Mucosa of rectum (tissue), 2 donors: Measurements from ENCODE around the gene HMX1.

ENCODE experiments used
- H3K27ac ChIP-seq, 2 donors: one replicate each; pipeline ENCODE4 v1.7.0; 2013; ENCODE audit warnings: inconsistent platforms in 2 of 2, low read depth in 2 of 2, low read length in 2 of 2
- H3K27me3 ChIP-seq, 2 donors: one replicate each; pipeline ENCODE4 v1.7.0; 2013; ENCODE audit warnings: low read length in 2 of 2; ENCODE audit not compliant: control insufficient read depth in 2 of 2, insufficient read depth in 2 of 2
- H3K36me3 ChIP-seq, 2 donors: one replicate each; pipeline ENCODE4 v1.7.0; 2013; ENCODE audit warnings: low read length in 2 of 2; ENCODE audit not compliant: control insufficient read depth in 2 of 2, insufficient read depth in 2 of 2
- H3K4me1 ChIP-seq, 2 donors: one replicate each; pipeline ENCODE4 v1.7.0; 2013; ENCODE audit warnings: low read length in 2 of 2, mild to moderate bottlenecking in 1 of 2; ENCODE audit not compliant: control insufficient read depth in 2 of 2, insufficient read depth in 2 of 2
- H3K4me3 ChIP-seq, 2 donors: one replicate each; pipeline ENCODE4 v1.7.0; 2013; ENCODE audit warnings: low read length in 2 of 2
- H3K9ac ChIP-seq, 2 donors: one replicate each; pipeline ENCODE4 v1.7.0; 2013; ENCODE audit warnings: low read length in 2 of 2, low read depth in 1 of 2, mild to moderate bottlenecking in 1 of 2
- H3K9me3 ChIP-seq, 2 donors: one replicate each; pipeline ENCODE4 v1.7.0; 2013; ENCODE audit warnings: low read length in 2 of 2; ENCODE audit not compliant: control insufficient read depth in 2 of 2
- donor health status: healthy.
- donor health status: Normal muscosa, but diverticular disease.

HMX1 gene

GRCh38 chr4:8868321-8869001, 3.2 kb downstream of the HMX1 start:
- H3K4me3 ChIP-seq, result no peak overlapping the region
- H3K36me3 ChIP-seq, result no peaks in the 10 kb centered on the region
- H3K27me3 ChIP-seq, result peaks cover 47 to 59% of the 10 kb centered on the region in 2 donors
- H3K9ac ChIP-seq, result no peak overlapping the region
- H3K4me1 ChIP-seq, result no peaks in the 10 kb centered on the region
- H3K9me3 ChIP-seq, result no peaks in the 10 kb centered on the region
- no peak overlapping the region for H3K27ac ChIP-seq

- H3K27me3 ChIP-seq, result peaks cover 49 to 59% of the 10 kb centered on the region in 2 donors
- H3K36me3 ChIP-seq, result no peaks in the 10 kb centered on the region
- H3K4me3 ChIP-seq, result no peak overlapping the region
- H3K9ac ChIP-seq, result no peak overlapping the region
- no peak overlapping the region for H3K27ac ChIP-seq
- no peaks in the 10 kb centered on the region for H3K4me1 ChIP-seq
- H3K9me3 ChIP-seq, result no peaks in the 10 kb centered on the region
These were observed 3.9 kb downstream of the HMX1 start for GRCh38 chr4:8867624-8868320.

- Histone ChIP-seq H3K4me1 (no peaks in the 10 kb centered on the region), H3K9ac (no peak overlapping the region), H3K27ac (no peak overlapping the region), H3K9me3 (no peaks in the 10 kb centered on the region), H3K27me3 (peaks cover 48 to 61% of the 10 kb centered on the region in 2 donors), H3K4me3 (no peak overlapping the region), H3K36me3 (no peaks in the 10 kb centered on the region)
These were observed 4.6 kb downstream of the HMX1 start for GRCh38 chr4:8866828-8867623.

GRCh38 chr4:8866421-8866820, 5.2 kb downstream of the HMX1 start:
- Histone ChIP-seq H3K9ac (no peak overlapping the region), H3K4me3 (no peak overlapping the region), H3K27me3 (peaks cover 49 to 67% of the 10 kb centered on the region in 2 donors), H3K4me1 (no peaks in the 10 kb centered on the region), H3K36me3 (no peaks in the 10 kb centered on the region), H3K9me3 (no peaks in the 10 kb centered on the region), H3K27ac (no peak overlapping the region)

- H3K9me3 ChIP-seq, result no peaks in the 10 kb centered on the region
- no peaks in the 10 kb centered on the region for H3K36me3 ChIP-seq
- no peak overlapping the region for H3K4me3 ChIP-seq
- H3K4me1 ChIP-seq, result no peaks in the 10 kb centered on the region
- no peak overlapping the region for H3K27ac ChIP-seq
- H3K27me3 ChIP-seq, result peaks cover 49 to 69% of the 10 kb centered on the region in 2 donors
- H3K9ac ChIP-seq, result no peak overlapping the region
These were observed 5.8 kb downstream of the HMX1 start for GRCh38 chr4:8865681-8866310.

GRCh38 chr4:8864912-8865680, 6.5 kb downstream of the HMX1 start:
- no peak overlapping the region for H3K4me3 ChIP-seq
- no peaks in the 10 kb centered on the region for H3K9me3 ChIP-seq
- H3K27ac ChIP-seq, result no peak overlapping the region
- no peaks in the 10 kb centered on the region for H3K36me3 ChIP-seq
- no peak overlapping the region for H3K9ac ChIP-seq
- peaks cover 51 to 73% of the 10 kb centered on the region in 2 donors for H3K27me3 ChIP-seq
- no peaks in the 10 kb centered on the region for H3K4me1 ChIP-seq

GRCh38 chr4:8863686-8864682, 7.7 kb downstream of the HMX1 start:
- Histone ChIP-seq H3K27ac (no peak overlapping the region), H3K36me3 (no peaks in the 10 kb centered on the region), H3K9me3 (no peaks in the 10 kb centered on the region), H3K27me3 (peaks cover 50 to 69% of the 10 kb centered on the region in 2 donors), H3K4me3 (no peak overlapping the region), H3K4me1 (no peaks in the 10 kb centered on the region), H3K9ac (no peak overlapping the region)

- no peaks in the 10 kb centered on the region for H3K4me1 ChIP-seq
- H3K9ac ChIP-seq, result no peak overlapping the region
- no peaks in the 10 kb centered on the region for H3K36me3 ChIP-seq
- no peak overlapping the region for H3K27ac ChIP-seq
- H3K9me3 ChIP-seq, result no peaks in the 10 kb centered on the region
- peaks cover 49 to 70% of the 10 kb centered on the region in 2 donors for H3K27me3 ChIP-seq
- no peak overlapping the region for H3K4me3 ChIP-seq
These were observed 8.6 kb downstream of the HMX1 start for GRCh38 chr4:8862800-8863685.
